ENCODE measurements around the gene MIEF2. TPM values are rescaled to one million over a fixed set of nuclear protein-coding genes. Genes with fewer than 3 reads are reported as not detected.

The MIEF2 gene
- total RNA-seq, 2 experiments from 2014 or later = 3.3 to 5.2 TPM

- CTCF ChIA-PET = no interaction called here
- peaks cover 29% of the 10 kb centered on the region for H3K4me1 Mint-ChIP-seq
- H3K27me3 Mint-ChIP-seq = no peaks in the 10 kb centered on the region
- no peak overlapping the region for H3K27ac Mint-ChIP-seq
- intact Hi-C loops (cut with DNase I, micrococcal nuclease) = no loop called here
- H3K4me3 Mint-ChIP-seq = no peak overlapping the region
- POLR2A ChIA-PET = no interaction called here
- ATAC-seq (no peak), DNase-seq (no peak)
- no peaks in the 10 kb centered on the region for H3K9me3 Mint-ChIP-seq (ENCODE audit: low read depth)
- peaks cover 48% of the 10 kb centered on the region for H3K36me3 Mint-ChIP-seq (ENCODE audit: low read depth)
Observed at GRCh38 chr17:18309202-18309601, 48.7 kb downstream of the MIEF2 start.

- DNase-seq (peak; percentile 22), ATAC-seq (no peak)
- intact Hi-C loops (cut with DNase I, micrococcal nuclease) = loop anchor here (2.0 kb wide), 2 partner anchors 53 to 561 kb away; partner anchors contain the start of gene MIEF2 (in 1 of the 2)
- Mint-ChIP-seq H3K9me3 (ENCODE audit: low read depth) (no peaks in the 10 kb centered on the region), H3K27ac (peak overlapping the region; percentile 100), H3K4me3 (peak overlapping the region; percentile 85), H3K4me1 (peaks cover 64% of the 10 kb centered on the region), H3K36me3 (ENCODE audit: low read depth) (peaks cover 35% of the 10 kb centered on the region), H3K27me3 (no peaks in the 10 kb centered on the region)
- ChIA-PET POLR2A (interaction anchor here (0.5 to 1.0 kb wide), 3 partner anchors 52 to 630 kb away, joined by 4 to 9 read pairs (median 5); no protein-coding TSS in a partner anchor), CTCF (interaction anchor here (0.5 to 1.1 kb wide), 3 partner anchors 14 to 53 kb away, joined by 3 read pairs; no protein-coding TSS in a partner anchor)
Observed at GRCh38 chr17:18314059-18314730, 53.7 kb downstream of the MIEF2 start.

- peak; percentile 99 for DNase-seq
- POLR2A ChIA-PET = interaction anchor here (0.6 to 1.0 kb wide), 2 partner anchors 132 to 631 kb away, joined by 4 to 5 read pairs; no protein-coding TSS in a partner anchor
- peaks cover 71% of the 10 kb centered on the region for H3K4me1 Mint-ChIP-seq
- peaks cover 37% of the 10 kb centered on the region for H3K36me3 Mint-ChIP-seq (ENCODE audit: low read depth)
- H3K4me3 Mint-ChIP-seq = peak within 1 kb of the TSS; percentile 85
- H3K27me3 Mint-ChIP-seq = no peaks in the 10 kb centered on the region
- H3K9me3 Mint-ChIP-seq (ENCODE audit: low read depth) = no peaks in the 10 kb centered on the region
- ATAC-seq = peak; percentile 95
- intact Hi-C loops (cut with DNase I, micrococcal nuclease) = loop anchor here (1.0 to 2.0 kb wide), 10 partner anchors 48 to 689 kb away; partner anchors contain the start of genes ALKBH5 (in 2 of the 2), LLGL1 (in 2 of the 2), MIEF2 (in 2 of the 2) and ATPAF2 (in 1 of the 2)
- H3K27ac Mint-ChIP-seq = peak within 1 kb of the TSS; percentile 100
- CTCF ChIA-PET = interaction anchor here (0.9 to 1.1 kb wide), 2 partner anchors 13 to 54 kb away, joined by 3 read pairs; no protein-coding TSS in a partner anchor
Observed at GRCh38 chr17:18314731-18315561, 54.5 kb downstream of the MIEF2 start, which contains the start of the genes SMCR8 and TOP3A. Gene SMCR8, plus strand, starts transcription at chr17:18315293. Its CDS starts 497 bp downstream, at chr17:18315790. Gene TOP3A, minus strand, starts transcription at chr17:18314994. Its CDS starts 216 bp downstream, at chr17:18314778.

- H3K27ac Mint-ChIP-seq = peak overlapping the region; percentile 100
Observed at GRCh38 chr17:18315562-18315922, 55.1 kb downstream of the MIEF2 start.

GRCh38 chr17:18315961-18316360 lies 55.5 kb downstream of the MIEF2 start:
- ChIA-PET CTCF (no interaction called here), POLR2A (no interaction called here)
- peak overlapping the region; percentile 100 for H3K27ac Mint-ChIP-seq
- H3K36me3 Mint-ChIP-seq (ENCODE audit: low read depth) = peaks cover 30% of the 10 kb centered on the region
- ATAC-seq (no peak), DNase-seq (no peak)
- peak overlapping the region; percentile 85 for H3K4me3 Mint-ChIP-seq
- H3K27me3 Mint-ChIP-seq = no peaks in the 10 kb centered on the region
- H3K4me1 Mint-ChIP-seq = peaks cover 73% of the 10 kb centered on the region
- intact Hi-C loops (cut with DNase I, micrococcal nuclease) = loop anchor here (1.0 to 2.0 kb wide), 10 partner anchors 47 to 688 kb away; partner anchors contain the start of genes ALKBH5 (in 2 of the 2), LLGL1 (in 2 of the 2), MIEF2 (in 2 of the 2) and ATPAF2 (in 1 of the 2)
- no peaks in the 10 kb centered on the region for H3K9me3 Mint-ChIP-seq (ENCODE audit: low read depth)

More at GRCh38 chr17:18315562-18315922, 55.1 kb downstream of the MIEF2 start:
- no peaks in the 10 kb centered on the region for H3K27me3 Mint-ChIP-seq
- intact Hi-C loops (cut with DNase I, micrococcal nuclease) = loop anchor here (1.0 to 2.0 kb wide), 10 partner anchors 48 to 689 kb away; partner anchors contain the start of genes ALKBH5 (in 2 of the 2), LLGL1 (in 2 of the 2), MIEF2 (in 2 of the 2) and ATPAF2 (in 1 of the 2)
- H3K36me3 Mint-ChIP-seq (ENCODE audit: low read depth) = peaks cover 33% of the 10 kb centered on the region
- CTCF ChIA-PET = no interaction called here
- ATAC-seq (no peak), DNase-seq (peak; percentile 45)
- H3K9me3 Mint-ChIP-seq (ENCODE audit: low read depth) = no peaks in the 10 kb centered on the region
- peaks cover 72% of the 10 kb centered on the region for H3K4me1 Mint-ChIP-seq
- H3K4me3 Mint-ChIP-seq = peak overlapping the region; percentile 85
- POLR2A ChIA-PET = no interaction called here

Other genes starting within 250 kb of the MIEF2 start
- gene ATPAF2, start 221.5 kb upstream of the MIEF2 start, total RNA-seq = 10 to 100 TPM; 32.9 to 40.3 TPM
- gene GID4, start 221.3 kb upstream of the MIEF2 start, total RNA-seq = 1 to 10 TPM; 6.7 to 7.7 TPM
- 10 to 100 TPM; 42.5 to 45.6 TPM for gene DRG2, start 172.7 kb upstream of the MIEF2 start, total RNA-seq
- 1 to 10 TPM; 1.1 to 1.5 TPM for gene MYO15A, start 151.9 kb upstream of the MIEF2 start, total RNA-seq
- gene ALKBH5, start 76.8 kb upstream of the MIEF2 start, total RNA-seq = 100 to 1,000 TPM; 163 to 168 TPM
- 10 to 100 TPM; 17.5 to 18.4 TPM for gene LLGL1, start 35.0 kb upstream of the MIEF2 start, total RNA-seq
- gene FLII, start 1.9 kb upstream of the MIEF2 start, total RNA-seq = 100 to 1,000 TPM; 282 to 364 TPM
- 10 to 100 TPM; 44.1 to 57.9 TPM for gene TOP3A, start 54.3 kb downstream of the MIEF2 start, total RNA-seq
- 10 to 100 TPM; 13.2 to 14.5 TPM for gene SMCR8, start 54.6 kb downstream of the MIEF2 start, total RNA-seq
- 10 to 100 TPM; 58.7 to 61.0 TPM for gene SHMT1, start 102.9 kb downstream of the MIEF2 start, total RNA-seq
- gene EVPLL, start 117.1 kb downstream of the MIEF2 start, total RNA-seq = under 1 TPM in 1 of 2 experiments, not detected in 1; 0.37 TPM
- gene LGALS9C, start 216.1 kb downstream of the MIEF2 start, total RNA-seq = not detected

Data from activated CD4-positive, alpha-beta T cell treated with anti-CD3 and anti-CD28 coated beads for 36 hours (primary cell).